ENCODE measurements around the gene C1orf35. TPM values are rescaled to one million over a fixed set of nuclear protein-coding genes. Genes with fewer than 3 reads are reported as not detected.

The C1orf35 gene
- total and polyA plus RNA-seq, 7 donors, result 3.6 to 8.2 (median 5.7) TPM

DNA sequence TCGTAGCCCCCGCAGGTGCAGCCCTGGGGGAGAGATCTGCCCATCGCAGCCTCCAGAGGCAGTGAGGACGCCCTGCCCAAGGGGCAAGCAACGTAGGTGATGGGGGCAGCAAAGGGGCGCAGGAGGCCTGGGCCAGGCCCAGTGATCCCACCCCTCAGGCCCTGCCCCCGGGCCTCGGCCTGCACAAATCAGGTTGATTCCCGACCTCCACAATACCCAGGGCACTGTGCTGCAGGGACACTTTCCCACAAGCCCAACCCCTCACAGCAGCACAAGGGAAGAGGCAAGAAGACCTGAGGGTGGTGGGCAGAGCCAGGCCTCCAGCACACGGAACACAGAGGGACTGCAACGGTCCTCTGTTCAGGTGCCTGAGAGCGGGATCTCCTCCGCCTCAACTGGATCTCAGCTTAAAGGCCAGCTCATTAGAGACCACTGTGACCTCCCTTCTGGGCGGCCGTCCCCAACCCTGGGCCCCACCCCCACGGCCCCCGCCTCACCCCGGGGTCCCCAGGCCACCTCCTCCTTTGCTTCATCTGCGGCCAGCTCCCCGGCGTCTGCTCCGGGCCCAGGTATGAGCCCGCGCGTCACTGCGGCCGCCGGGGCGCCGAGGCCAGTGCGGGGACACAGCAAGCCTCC is 21.4 kb downstream of the C1orf35 start:
- TF ChIP-seq, protein P1, sequence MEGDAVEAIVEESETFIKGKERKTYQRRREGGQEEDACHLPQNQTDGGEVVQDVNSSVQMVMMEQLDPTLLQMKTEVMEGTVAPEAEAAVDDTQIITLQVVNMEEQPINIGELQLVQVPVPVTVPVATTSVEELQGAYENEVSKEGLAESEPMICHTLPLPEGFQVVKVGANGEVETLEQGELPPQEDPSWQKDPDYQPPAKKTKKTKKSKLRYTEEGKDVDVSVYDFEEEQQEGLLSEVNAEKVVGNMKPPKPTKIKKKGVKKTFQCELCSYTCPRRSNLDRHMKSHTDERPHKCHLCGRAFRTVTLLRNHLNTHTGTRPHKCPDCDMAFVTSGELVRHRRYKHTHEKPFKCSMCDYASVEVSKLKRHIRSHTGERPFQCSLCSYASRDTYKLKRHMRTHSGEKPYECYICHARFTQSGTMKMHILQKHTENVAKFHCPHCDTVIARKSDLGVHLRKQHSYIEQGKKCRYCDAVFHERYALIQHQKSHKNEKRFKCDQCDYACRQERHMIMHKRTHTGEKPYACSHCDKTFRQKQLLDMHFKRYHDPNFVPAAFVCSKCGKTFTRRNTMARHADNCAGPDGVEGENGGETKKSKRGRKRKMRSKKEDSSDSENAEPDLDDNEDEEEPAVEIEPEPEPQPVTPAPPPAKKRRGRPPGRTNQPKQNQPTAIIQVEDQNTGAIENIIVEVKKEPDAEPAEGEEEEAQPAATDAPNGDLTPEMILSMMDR (IDR thresholded peaks at IDR 0.05), result no peak
- no peaks in the 10 kb centered on the region for H3K27me3 ChIP-seq (ENCODE audit: insufficient read depth in 3 of 3, low read length in 2 of 3)
- no peaks in the 10 kb centered on the region for H3K36me3 ChIP-seq (ENCODE audit: insufficient read depth in 1 of 2, low read depth in 1 of 2)
- intact Hi-C loops (cut with DNase I), result loop anchor here in 1 of 2 donors (10.0 kb wide), 1 partner anchor 347 kb away; the partner anchor contains the start of genes JMJD4 and SNAP47
- H3K4me1 ChIP-seq, result peaks cover 36% of the 10 kb centered on the region
- ATAC-seq (peak in 3 of 4 donors; percentile 14 to 22 (median 21)), DNase-seq (peak; percentile 19 to 54)
- no peaks in the 10 kb centered on the region for H3K9me3 ChIP-seq
- peak overlapping the region; percentile 99 for H3K4me3 ChIP-seq
- 11 to 16% (median 15%) methylated on average over 28 to 31 of the region's 31 CpGs for WGBS, 3 donors
- H3K27ac ChIP-seq, result peak overlapping the region; percentile 100

GRCh38 chr1:228081144-228081543 is 22.0 kb downstream of the C1orf35 start:
- 71 to 83% (median 72%) methylated on average over 7 of the region's 7 CpGs for WGBS, 3 donors
- H3K36me3 ChIP-seq (ENCODE audit: insufficient read depth in 1 of 2, low read depth in 1 of 2), result no peaks in the 10 kb centered on the region
- ATAC-seq, result no peak

GRCh38 chr1:228079601-228080263 is 23.4 kb downstream of the C1orf35 start:
- WGBS, 3 donors, result 87 to 95% (median 91%) methylated on average over 7 of the region's 7 CpGs
- TF ChIP-seq, protein P1 (IDR thresholded peaks at IDR 0.05), result no peak
- intact Hi-C loops (cut with DNase I), result loop anchor here in 1 of 2 donors (10.0 kb wide), 2 partner anchors 315 to 345 kb away; partner anchors contain the start of genes JMJD4 and SNAP47

More at GRCh38 chr1:228081144-228081543, 22.0 kb downstream of the C1orf35 start:
- TF ChIP-seq, protein P1 (IDR thresholded peaks at IDR 0.05), result no peak
- Histone ChIP-seq H3K9me3 (no peaks in the 10 kb centered on the region), H3K27me3 (ENCODE audit: insufficient read depth in 3 of 3, low read length in 2 of 3) (peaks cover 0 to under 1% (median 0%) of the 10 kb centered on the region in 3 donors), H3K27ac (no peak overlapping the region), H3K4me3 (peak overlapping the region; percentile 99), H3K4me1 (peaks cover 30% of the 10 kb centered on the region)
- intact Hi-C loops (cut with DNase I), result loop anchor here in 1 of 2 donors (10.0 kb wide), 1 partner anchor 346 kb away; the partner anchor contains the start of genes JMJD4 and SNAP47
- peak; percentile 11 to 56 for DNase-seq

DNA sequence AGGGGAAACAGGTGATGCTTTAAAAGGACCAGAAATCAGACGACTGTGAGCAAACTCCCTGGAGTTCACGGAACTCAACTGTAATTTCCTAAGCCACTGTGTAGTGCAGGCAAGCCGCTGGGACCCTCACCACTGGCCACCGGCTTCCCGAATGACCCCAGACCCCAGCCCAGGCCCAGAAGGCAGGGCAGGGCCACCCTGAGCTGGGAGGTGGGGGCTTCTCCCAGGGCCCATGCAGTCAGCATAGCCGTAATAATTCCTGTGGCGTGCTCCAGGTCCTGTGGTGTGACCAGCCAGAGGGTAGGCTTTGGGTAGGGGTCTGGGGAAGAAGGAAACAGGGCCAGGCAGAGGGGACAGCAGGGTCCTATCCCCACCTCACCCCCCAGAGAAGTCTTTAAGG is 24.1 kb downstream of the C1orf35 start:
- peaks cover 0 to 14% (median 4%) of the 10 kb centered on the region in 3 donors for H3K27me3 ChIP-seq (ENCODE audit: insufficient read depth in 3 of 3, low read length in 2 of 3)
- no peak overlapping the region for H3K4me3 ChIP-seq
- no peaks in the 10 kb centered on the region for H3K9me3 ChIP-seq
- no peaks in the 10 kb centered on the region for H3K36me3 ChIP-seq (ENCODE audit: insufficient read depth in 1 of 2, low read depth in 1 of 2)
- DNase-seq (peak in 1 of 2 donors; percentile 5), ATAC-seq (no peak)
- H3K4me1 ChIP-seq, result peaks cover 10% of the 10 kb centered on the region
- H3K27ac ChIP-seq, result no peak overlapping the region
- intact Hi-C loops (cut with DNase I), result loop anchor here in 1 of 2 donors (10.0 kb wide), 1 partner anchor 314 kb away; no protein-coding TSS in a partner anchor
- WGBS, 3 donors, result 80 to 87% (median 83%) methylated on average over 7 of the region's 7 CpGs
- TF ChIP-seq, protein P1 (IDR thresholded peaks at IDR 0.05), result no peak

More at GRCh38 chr1:228079601-228080263, 23.4 kb downstream of the C1orf35 start:
- Histone ChIP-seq H3K36me3 (ENCODE audit: insufficient read depth in 1 of 2, low read depth in 1 of 2) (no peaks in the 10 kb centered on the region), H3K4me3 (no peak overlapping the region), H3K4me1 (peaks cover 16% of the 10 kb centered on the region), H3K27me3 (ENCODE audit: insufficient read depth in 3 of 3, low read length in 2 of 3) (peaks cover 0 to 9% (median 2%) of the 10 kb centered on the region in 3 donors), H3K9me3 (no peaks in the 10 kb centered on the region), H3K27ac (no peak overlapping the region)
- DNase-seq (peak; percentile 12 to 32), ATAC-seq (no peak)

Data from psoas muscle (tissue), 8 donors.